DND-41 (cell line): ENCODE data around the gene OSBPL8.
"Not testable (repeated sequence)": the region's sequence is repeated elsewhere in the genome, so short reads cannot be mapped to it uniquely, and the experiment has no call there.

Experiments
- ATAC-seq: fragments of 200-7000 bp; cut with Tn5 transposase; 3 replicates; pipeline ENCODE4 v1.9.1; 2021; ENCODE audit warnings: low read depth; ENCODE audit not compliant: insufficient read depth
- DNase-seq: peaks from one replicate; pipeline ENCODE4 v3.0.0-alpha.2; 2020
- H2AFZ ChIP-seq: 2 replicates; pipeline ENCODE4 v1.6.0; 2012; ENCODE audit warnings: low read depth, low read length
- H3K27ac ChIP-seq: 2 replicates; pipeline ENCODE4 v1.5.1; 2012; ENCODE audit warnings: low read length, inconsistent platforms
- H3K27me3 ChIP-seq: fragments of 200-600 bp; sonication (generic); 2 replicates; pipeline ENCODE4 v1.6.0; 2012; ENCODE audit warnings: low read length, mild to moderate bottlenecking, inconsistent platforms; ENCODE audit not compliant: insufficient read depth, poor library complexity
- H3K36me3 ChIP-seq: 2 replicates; pipeline ENCODE4 v1.5.1; 2012; ENCODE audit warnings: low read length, inconsistent platforms; ENCODE audit not compliant: insufficient read depth
- H3K4me1 ChIP-seq: 2 replicates; pipeline ENCODE4 v1.5.1; 2012; ENCODE audit warnings: mild to moderate bottlenecking, low read length; ENCODE audit not compliant: insufficient read depth
- H3K4me2 ChIP-seq: 2 replicates; pipeline ENCODE4 v1.6.0; 2012; ENCODE audit warnings: mild to moderate bottlenecking, moderate library complexity, low read length, inconsistent platforms; ENCODE audit not compliant: insufficient read depth
- H3K4me3 ChIP-seq, 2 experiments: fragments of 200-600 bp in 1 of 2; shearing (Covaris generic) in 1 of 2; 2 replicates each; pipeline ENCODE4 v1.5.1; 2012 to 2016; ENCODE audit warnings: inconsistent platforms in 2 of 2, low read length in 2 of 2, mild to moderate bottlenecking in 2 of 2, low read depth in 1 of 2, moderate library complexity in 1 of 2
- H3K79me2 ChIP-seq: 2 replicates; pipeline ENCODE4 v1.6.0; 2012; ENCODE audit warnings: low read length, inconsistent platforms; ENCODE audit not compliant: insufficient read depth
- H3K9ac ChIP-seq: 2 replicates; pipeline ENCODE4 v1.6.0; 2012; ENCODE audit warnings: low read depth, mild to moderate bottlenecking, inconsistent platforms, low read length, moderate library complexity
- H3K9me3 ChIP-seq: 2 replicates; pipeline ENCODE4 v1.5.1; 2012; ENCODE audit warnings: low read length, moderate library complexity, mild to moderate bottlenecking, inconsistent platforms; ENCODE audit not compliant: insufficient read depth, severe bottlenecking
- H4K20me1 ChIP-seq: 2 replicates; pipeline ENCODE4 v1.6.0; 2012; ENCODE audit warnings: low read length; ENCODE audit not compliant: insufficient read depth
- CTCF ChIP-seq: IDR thresholded peaks from 2 replicates; pipeline ENCODE4 v1.5.1; 2012; ENCODE audit warnings: borderline replicate concordance, low read length, moderate library complexity, mild to moderate bottlenecking; ENCODE audit not compliant: poor library complexity, severe bottlenecking; ENCODE audit errors: extremely low read depth
- EZH2 ChIP-seq: IDR thresholded peaks from 3 replicates; pipeline ENCODE4 v1.6.1; 2012; ENCODE audit warnings: borderline replicate concordance, low read depth, mild to moderate bottlenecking, moderate library complexity, low read length, inconsistent platforms; ENCODE audit not compliant: severe bottlenecking

OSBPL8 gene

GRCh38 chr12:76515271-76515670 is 44.3 kb downstream of the OSBPL8 start:
- ATAC-seq (no peak), DNase-seq (no peak)
- Histone ChIP-seq H3K27me3 (no peaks in the 10 kb centered on the region), H3K4me1 (no peaks in the 10 kb centered on the region), H3K79me2 (peaks cover 43% of the 10 kb centered on the region), H4K20me1 (peaks cover 26% of the 10 kb centered on the region; the same call in 1 of the 2 replicates), H3K27ac (no peak overlapping the region), H3K9ac (no peak overlapping the region), H2AFZ (no peak overlapping the region), H3K4me2 (no peak overlapping the region), H3K36me3 (no peaks in the 10 kb centered on the region), H3K4me3 (no peak overlapping the region), H3K9me3 (no peaks in the 10 kb centered on the region)
- TF ChIP-seq CTCF (no peak), EZH2 (no peak)

GRCh38 chr12:76511116-76511716 is 48.4 kb downstream of the OSBPL8 start:
- peaks cover 18% of the 10 kb centered on the region; the same call in 1 of the 2 replicates for H4K20me1 ChIP-seq
- ATAC-seq, result not testable (repeated sequence)

GRCh38 chr12:76508128-76508980 is 51.2 kb downstream of the OSBPL8 start:
- H3K27me3 ChIP-seq, result no peaks in the 10 kb centered on the region
- DNase-seq, result no peak
- no peak for TF ChIP-seq CTCF
- no peak for TF ChIP-seq EZH2

More at GRCh38 chr12:76511116-76511716, 48.4 kb downstream of the OSBPL8 start:
- H2AFZ ChIP-seq, DNase-seq, H3K27ac ChIP-seq, H3K4me1 ChIP-seq, H3K36me3 ChIP-seq, H3K9ac ChIP-seq, H3K4me2 ChIP-seq, H3K27me3 ChIP-seq, H3K4me3 ChIP-seq, H3K9me3 ChIP-seq: not testable (repeated sequence)
- H3K79me2 ChIP-seq, result peaks cover 18% of the 10 kb centered on the region

GRCh38 chr12:76506149-76506548 is 53.4 kb downstream of the OSBPL8 start:
- DNase-seq (no peak), ATAC-seq (no peak)
- Histone ChIP-seq H3K4me1 (no peaks in the 10 kb centered on the region), H3K79me2 (peaks cover 39% of the 10 kb centered on the region), H3K9me3 (no peaks in the 10 kb centered on the region), H3K4me2 (no peak overlapping the region), H3K27ac (no peak overlapping the region), H3K4me3 (no peak overlapping the region), H4K20me1 (peaks cover 11% of the 10 kb centered on the region; the same call in 1 of the 2 replicates), H3K36me3 (no peaks in the 10 kb centered on the region), H3K9ac (no peak overlapping the region), H2AFZ (no peak overlapping the region), H3K27me3 (no peaks in the 10 kb centered on the region)
- TF ChIP-seq CTCF (no peak), EZH2 (no peak)

More at GRCh38 chr12:76508128-76508980, 51.2 kb downstream of the OSBPL8 start:
- no peak overlapping the region for H3K27ac ChIP-seq
- no peaks in the 10 kb centered on the region for H3K4me1 ChIP-seq
- no peak for ATAC-seq
- no peak overlapping the region for H3K9ac ChIP-seq
- peaks cover 29% of the 10 kb centered on the region for H3K79me2 ChIP-seq
- H3K9me3 ChIP-seq, result no peaks in the 10 kb centered on the region
- no peak overlapping the region for H2AFZ ChIP-seq
- H3K36me3 ChIP-seq, result no peaks in the 10 kb centered on the region
- peaks cover 13% of the 10 kb centered on the region; the same call in 1 of the 2 replicates for H4K20me1 ChIP-seq
- H3K4me3 ChIP-seq, result no peak overlapping the region
- H3K4me2 ChIP-seq, result no peak overlapping the region
